IMR-90 (cell line): ENCODE data around the gene MAP7D1. TPM values are rescaled to one million over a fixed set of nuclear protein-coding genes. Genes with fewer than 3 reads are reported as not detected.
A peak's percentile ranks its signal among the peaks of the same experiment; 100 is the strongest.

ENCODE experiments used
- ATAC-seq: fragments of 200-7000 bp; cut with Tn5 transposase; 2 replicates; pipeline ENCODE4 v1.9.1; 2020; ENCODE audit warnings: low read depth, mild to moderate bottlenecking, moderate library complexity
- BruUV-seq: library from RNA; stranded (reverse); fragments of 400-500 nt; replicated peaks from 2 replicates; lab custom pipeline; 2021; lab: Mats Ljungman, UMichigan
- CTCF ChIA-PET: fragments of 300-600 bp; formaldehyde crosslinking; extraction: SDS; loops from one replicate; lab custom pipeline; 2021; ENCODE audit warnings: antibody characterized with exemption; lab: Yijun Ruan, JAX
- POLR2A ChIA-PET: fragments of 300-600 bp; sonication (Branson Sonifier 250); formaldehyde crosslinking; loops from one replicate; lab custom pipeline; 2022; ENCODE audit warnings: antibody characterized with exemption; ENCODE audit not compliant: unreplicated experiment; lab: Charles Lee
- DNase-seq: peaks from one replicate; pipeline ENCODE4 v3.0.0; 2013
- H2AFZ ChIP-seq: replicated peaks from 2 replicates; pipeline ENCODE3; 2013; ENCODE audit warnings: low read length, mild to moderate bottlenecking; ENCODE audit not compliant: poor library complexity
- H2AK5ac ChIP-seq: 2 replicates; pipeline ENCODE4 v1.6.1; 2013; ENCODE audit warnings: low read depth, low read length, inconsistent platforms
- H2AK9ac ChIP-seq: replicated peaks from 2 replicates; pipeline ENCODE3; 2013; ENCODE audit warnings: mild to moderate bottlenecking, low read depth, low read length, moderate library complexity; ENCODE audit not compliant: poor library complexity
- H2BK120ac ChIP-seq: 2 replicates; pipeline ENCODE4 v1.6.1; 2013; ENCODE audit warnings: low read depth, low read length, inconsistent platforms
- H2BK15ac ChIP-seq: 3 replicates; pipeline ENCODE4 v1.6.1; 2013; ENCODE audit warnings: low read depth, low read length, inconsistent platforms
- H2BK20ac ChIP-seq: 2 replicates; pipeline ENCODE4 v1.6.1; 2013; ENCODE audit warnings: low read depth, mild to moderate bottlenecking, inconsistent platforms, low read length, moderate library complexity
- H2BK5ac ChIP-seq: 2 replicates; pipeline ENCODE4 v1.6.1; 2013; ENCODE audit warnings: mild to moderate bottlenecking, low read depth, low read length, inconsistent platforms; ENCODE audit not compliant: poor library complexity, severe bottlenecking
- H3K14ac ChIP-seq: replicated peaks from 2 replicates; pipeline ENCODE4 v1.6.1; 2013; ENCODE audit warnings: low read depth, low read length, inconsistent platforms
- H3K18ac ChIP-seq: 2 replicates; pipeline ENCODE4 v1.6.1; 2013; ENCODE audit warnings: low read depth, low read length, control low read depth
- H3K23ac ChIP-seq: 2 replicates; pipeline ENCODE4 v1.6.1; 2013; ENCODE audit warnings: low read depth, low read length, inconsistent platforms
- H3K27ac ChIP-seq: 2 replicates; pipeline ENCODE4 v1.5.1; 2013; ENCODE audit warnings: mild to moderate bottlenecking, control low read depth, low read length; ENCODE audit not compliant: insufficient read depth
- H3K27me3 ChIP-seq: 2 replicates; pipeline ENCODE4 v1.6.1; 2013; ENCODE audit warnings: low read length; ENCODE audit not compliant: control insufficient read depth, insufficient read depth
- H3K36me3 ChIP-seq: 2 replicates; pipeline ENCODE4 v1.6.1; 2013; ENCODE audit warnings: low read length, mixed read lengths; ENCODE audit not compliant: control insufficient read depth, insufficient read depth
- H3K4ac ChIP-seq: 2 replicates; pipeline ENCODE4 v1.6.1; 2013; ENCODE audit warnings: low read depth, low read length, inconsistent platforms
- H3K4me1 ChIP-seq: 2 replicates; pipeline ENCODE4 v1.6.1; 2013; ENCODE audit warnings: low read length, mixed read lengths; ENCODE audit not compliant: control insufficient read depth, insufficient read depth
- H3K4me2 ChIP-seq: 2 replicates; pipeline ENCODE4 v1.6.1; 2013; ENCODE audit warnings: low read depth, mild to moderate bottlenecking, control low read depth, low read length, moderate library complexity
- H3K4me3 ChIP-seq: 2 replicates; pipeline ENCODE4 v1.5.1; 2013; ENCODE audit warnings: low read depth, mild to moderate bottlenecking, control low read depth, low read length, moderate library complexity; ENCODE audit not compliant: insufficient read depth
- H3K56ac ChIP-seq: 2 replicates; pipeline ENCODE4 v1.6.1; 2013; ENCODE audit warnings: low read length, inconsistent platforms; ENCODE audit not compliant: insufficient read depth; ENCODE audit errors: extremely low read depth
- H3K79me1 ChIP-seq, 2 experiments: 2 replicates each; pipeline ENCODE4 v1.6.1; 2013; ENCODE audit warnings: low read length in 2 of 2, inconsistent platforms in 1 of 2, low read depth in 1 of 2
- H3K9ac ChIP-seq: 2 replicates; pipeline ENCODE4 v1.6.1; 2013; ENCODE audit warnings: low read depth, low read length, control low read depth
- H3K9me1 ChIP-seq: 2 replicates; pipeline ENCODE4 v1.6.1; 2013; ENCODE audit warnings: low read length, inconsistent platforms; ENCODE audit not compliant: insufficient read depth
- H3K9me3 ChIP-seq: 2 replicates; pipeline ENCODE4 v1.6.1; 2013; ENCODE audit warnings: low read length; ENCODE audit not compliant: control insufficient read depth, insufficient read depth
- H4K20me1 ChIP-seq: 2 replicates; pipeline ENCODE4 v1.6.1; 2013; ENCODE audit warnings: low read length, inconsistent platforms; ENCODE audit not compliant: insufficient read depth
- H4K5ac ChIP-seq: 2 replicates; pipeline ENCODE4 v1.6.1; 2013; ENCODE audit warnings: mild to moderate bottlenecking, low read depth, low read length, control low read depth
- H4K8ac ChIP-seq, 2 experiments: 2 replicates each; pipeline ENCODE4 v1.6.1; 2013; ENCODE audit warnings: low read depth in 2 of 2, low read length in 2 of 2, control low read depth in 1 of 2, inconsistent platforms in 1 of 2
- H4K91ac ChIP-seq: 2 replicates; pipeline ENCODE4 v1.6.1; 2013; ENCODE audit warnings: low read depth, low read length, inconsistent platforms; ENCODE audit not compliant: insufficient read depth
- CEBPB ChIP-seq: IDR thresholded peaks from 2 replicates; pipeline ENCODE4 v1.6.1; 2012; ENCODE audit warnings: low read depth, low read length, improper control_type of control experiment
- CHD1 ChIP-seq: IDR thresholded peaks from 2 replicates; pipeline ENCODE4 v1.6.1; 2012; ENCODE audit warnings: low read depth, low read length, improper control_type of control experiment
- CTCF ChIP-seq: conservative IDR thresholded peaks from 2 replicates; pipeline ENCODE4 v1.5.1; 2012; ENCODE audit warnings: mild to moderate bottlenecking, low read depth, low read length, improper control_type of control experiment
- ELK1 ChIP-seq: fragments of 150-350 bp; IDR thresholded peaks from 2 replicates; pipeline ENCODE4 v1.6.1; 2016; ENCODE audit warnings: low read depth, mild to moderate bottlenecking, low read length, moderate library complexity, borderline replicate concordance
- FOS ChIP-seq: fragments of 150-350 bp; IDR thresholded peaks from 2 replicates; pipeline ENCODE4 v1.6.1; 2016; ENCODE audit warnings: low read depth, low read length
- MAZ ChIP-seq: IDR thresholded peaks from 2 replicates; pipeline ENCODE4 v1.6.1; 2012; ENCODE audit warnings: low read depth, mild to moderate bottlenecking, low read length, improper control_type of control experiment, moderate library complexity, borderline replicate concordance
- NFE2L2 ChIP-seq: fragments of 150-350 bp; IDR thresholded peaks from 2 replicates; pipeline ENCODE4 v1.6.1; 2016; ENCODE audit warnings: low read depth, mild to moderate bottlenecking, low read length
- POLR2A ChIP-seq: IDR thresholded peaks from 2 replicates; pipeline ENCODE4 v1.6.1; 2012; ENCODE audit warnings: mild to moderate bottlenecking, low read depth, low read length
- RAD21 ChIP-seq: IDR thresholded peaks from 2 replicates; pipeline ENCODE4 v1.6.1; 2012; ENCODE audit warnings: low read length, improper control_type of control experiment
- RFX5 ChIP-seq: IDR thresholded peaks from 2 replicates; pipeline ENCODE4 v1.8.0; 2012; ENCODE audit warnings: low read depth, mild to moderate bottlenecking, low read length, moderate library complexity
- SMC3 ChIP-seq: fragments of 150-350 bp; IDR thresholded peaks from 2 replicates; pipeline ENCODE4 v1.6.1; 2016; ENCODE audit warnings: low read depth, mild to moderate bottlenecking, antibody characterized with exemption, low read length, moderate library complexity
- WGBS, 2 experiments: methylation state at CpG; one replicate each; pipeline versions ENCODE4 v1.1.5 to v1.1.7; 2013; ENCODE audit warnings: missing lambda C conversion rate in 2 of 2; ENCODE audit not compliant: insufficient read length in 1 of 2; ENCODE audit errors: extremely low coverage in 2 of 2; 5-methylcytosine and 5-hydroxymethylcytosine counted together
- dilution Hi-C: fragments of 300-500 bp; cut with HindIII; formaldehyde crosslinking; loops from one replicate; pipeline ENCODE4 v1.14.3; 2018; ENCODE audit warnings: low sequenced_read_pairs; ENCODE audit not compliant: unreplicated experiment
- in situ Hi-C: fragments of 300-500 bp; cut with MboI; formaldehyde crosslinking; loops from 3 replicates; pipeline ENCODE4 v1.14.3; 2019; ENCODE audit warnings: low sequenced_read_pairs, inconsistent platforms, mixed read lengths
- intact Hi-C: fragments of 100-400 bp; cut with micrococcal nuclease; formaldehyde crosslinking; loops from 2 replicates; pipeline ENCODE4 v1.10.0; 2022
- polyA plus RNA-seq, 3 experiments: library from polyadenylated mRNA; depleted of rRNA; stranded (reverse); fragments of >200 nt; gene quantifications; 2 replicates each; pipeline ENCODE4 v1.2.3, GENCODE V29; 2012; ENCODE audit warnings: low replicate concordance in 1 of 3
- total RNA-seq: library from RNA; depleted of rRNA; stranded (reverse); fragments of >200 nt; gene quantifications from 2 replicates; pipeline ENCODE4 v1.2.3, GENCODE V29; 2012

Gene MAP7D1
- total and polyA plus RNA-seq, 2 of the 4 experiments (the other 2 are of a cell fraction) = 32.3 to 81.9 TPM

- H3K14ac ChIP-seq = peak overlapping the region; percentile 83
- peak overlapping the region; percentile 84 for H2BK5ac ChIP-seq
- peaks cover 8% of the 10 kb centered on the region; the same call in 1 of the 2 replicates for H3K9me1 ChIP-seq
- TF ChIP-seq SMC3 (peak; percentile 97), CTCF (peak; percentile 91), CEBPB (no peak), CHD1 (0 out of 2 replicates have a peak, but pooled peaks have one; percentile 57), RFX5 (no peak), POLR2A (peak; percentile 61), NFE2L2 (no peak), ELK1 (no peak), FOS (no peak), RAD21 (peak; percentile 93), MAZ (peak; percentile 39; the same call in 1 of the 2 replicates)
- ChIA-PET CTCF (interaction anchor here (0.6 to 3.2 kb wide), 12 partner anchors 9 to 112 kb away, joined by 3 to 31 read pairs (median 4); partner anchors contain the start of genes MAP7D1 and TRAPPC3), POLR2A (interaction anchor here (1.6 kb wide), 1 partner anchor 39 kb away, joined by 8 read pairs; the partner anchor contains the start of gene TRAPPC3)
- H3K27ac ChIP-seq = peak overlapping the region; percentile 68
- H4K91ac ChIP-seq = peak overlapping the region; percentile 85
- no TSS peak for BruUV-seq
- peak overlapping the region; percentile 65 for H4K5ac ChIP-seq
- H3K18ac ChIP-seq = peak overlapping the region; percentile 10; the same call in 1 of the 2 replicates
- no peaks in the 10 kb centered on the region for H3K9me3 ChIP-seq
- in situ Hi-C loops = loop anchor here (5.0 kb wide), 1 partner anchor 86 kb away; no protein-coding TSS in a partner anchor
- ATAC-seq (peak; percentile 94), DNase-seq (peak; percentile 92)
- H3K4me1 ChIP-seq = peaks cover 5% of the 10 kb centered on the region
- dilution Hi-C loops = no loop called here
- peak overlapping the region; percentile 68 for H2AK9ac ChIP-seq
- H4K20me1 ChIP-seq = no peaks in the 10 kb centered on the region
- 0 out of 2 replicates have a peak overlapping the region, but pooled peaks have one; percentile 18 for H3K56ac ChIP-seq
- peak overlapping the region; percentile 14; the same call in 1 of the 2 replicates for H3K4me2 ChIP-seq
- H3K79me1 ChIP-seq = peaks cover 0 to 7% of the 10 kb centered on the region in 2 experiments; a peak in 1 of 4 replicates
- no peaks in the 10 kb centered on the region; the same call in 1 of the 2 replicates for H3K36me3 ChIP-seq
- intact Hi-C loops = loop anchor here (1.0 kb wide), 3 partner anchors 39 to 97 kb away; partner anchors contain the start of gene TRAPPC3
- H2BK15ac ChIP-seq = peak overlapping the region; percentile 50; the same call in 2 of the 3 replicates
- H3K23ac ChIP-seq = peak overlapping the region; percentile 74
- peak overlapping the region; percentile 92 for H2AFZ ChIP-seq
- H2AK5ac ChIP-seq = peak overlapping the region; percentile 47
- H2BK120ac ChIP-seq = peak overlapping the region; percentile 76
- H3K9ac ChIP-seq = peak overlapping the region; percentile 20; the same call in 1 of the 2 replicates
- H3K4ac ChIP-seq = peak overlapping the region; percentile 86
- H4K8ac ChIP-seq = peak overlapping the region; percentile 60 to 94
- H2BK20ac ChIP-seq = peak overlapping the region; percentile 59; the same call in 1 of the 2 replicates
- no peak overlapping the region for H3K4me3 ChIP-seq
- H3K27me3 ChIP-seq = no peaks in the 10 kb centered on the region
- WGBS, 2 experiments = 9% methylated on average over 7 of the region's 9 CpGs; no CpG with 5 or more reads in 1 of the 2 experiments
Observed at GRCh38 chr1:36187800-36188593, 32.0 kb downstream of the MAP7D1 start.
